RCC 7860 (cell line): ENCODE measurements around the gene FBXL15.

ENCODE experiments used
- DNase-seq: peaks from one replicate; pipeline ENCODE4 v3.0.0-alpha.2; 2015; ENCODE audit warnings: low spot score
- FAIRE-seq: peaks from 2 replicates; lab custom pipeline; 2012; peaks lifted over from hg19 to GRCh38; lab: Jason Lieb, UNC

Gene FBXL15

DNA sequence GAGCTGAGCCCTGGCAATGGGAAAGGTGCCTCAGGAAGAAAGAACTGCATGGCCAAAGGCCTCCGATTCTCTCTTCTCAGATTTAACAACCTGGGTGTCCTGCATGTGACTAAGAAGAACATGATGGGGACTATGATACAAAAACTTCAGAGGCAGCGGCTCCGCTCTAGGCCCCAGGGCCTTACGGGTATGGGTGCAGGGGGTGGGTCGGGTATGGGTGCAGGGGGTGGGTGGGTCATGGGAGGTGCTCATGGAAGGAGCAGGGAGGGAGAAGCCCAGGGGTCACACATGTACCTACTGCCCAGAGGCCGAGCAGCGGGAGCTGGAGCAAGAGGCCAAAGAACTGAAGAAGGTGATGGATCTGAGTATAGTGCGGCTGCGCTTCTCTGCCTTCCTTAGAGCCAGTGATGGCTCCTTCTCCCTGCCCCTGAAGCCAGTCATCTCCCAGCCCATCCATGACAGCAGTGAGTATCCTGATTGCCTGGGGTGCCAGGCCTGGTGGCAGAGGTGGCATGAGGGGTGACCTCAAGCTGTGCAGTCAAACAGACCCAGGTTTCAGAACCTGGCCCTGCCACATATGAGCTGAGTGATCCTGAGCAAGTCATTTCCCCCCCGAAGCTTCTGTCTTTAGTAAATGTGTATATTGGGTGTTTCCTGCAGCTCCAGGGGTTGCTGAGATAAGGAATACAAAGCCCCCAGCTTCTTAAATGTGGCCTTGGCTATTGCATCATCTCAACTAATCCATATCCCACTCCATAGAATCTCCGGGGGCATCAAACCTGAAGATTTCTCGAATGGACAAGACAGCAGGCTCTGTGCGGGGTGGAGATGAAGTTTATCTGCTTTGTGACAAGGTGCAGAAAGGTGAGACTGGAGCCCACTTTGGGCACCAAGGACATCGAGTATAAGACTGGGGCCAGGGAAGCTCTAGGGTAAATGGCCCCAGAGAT lies 23.1 kb upstream of the FBXL15 start:
- DNase-seq, result no peak
- FAIRE-seq, result no peak

DNA sequence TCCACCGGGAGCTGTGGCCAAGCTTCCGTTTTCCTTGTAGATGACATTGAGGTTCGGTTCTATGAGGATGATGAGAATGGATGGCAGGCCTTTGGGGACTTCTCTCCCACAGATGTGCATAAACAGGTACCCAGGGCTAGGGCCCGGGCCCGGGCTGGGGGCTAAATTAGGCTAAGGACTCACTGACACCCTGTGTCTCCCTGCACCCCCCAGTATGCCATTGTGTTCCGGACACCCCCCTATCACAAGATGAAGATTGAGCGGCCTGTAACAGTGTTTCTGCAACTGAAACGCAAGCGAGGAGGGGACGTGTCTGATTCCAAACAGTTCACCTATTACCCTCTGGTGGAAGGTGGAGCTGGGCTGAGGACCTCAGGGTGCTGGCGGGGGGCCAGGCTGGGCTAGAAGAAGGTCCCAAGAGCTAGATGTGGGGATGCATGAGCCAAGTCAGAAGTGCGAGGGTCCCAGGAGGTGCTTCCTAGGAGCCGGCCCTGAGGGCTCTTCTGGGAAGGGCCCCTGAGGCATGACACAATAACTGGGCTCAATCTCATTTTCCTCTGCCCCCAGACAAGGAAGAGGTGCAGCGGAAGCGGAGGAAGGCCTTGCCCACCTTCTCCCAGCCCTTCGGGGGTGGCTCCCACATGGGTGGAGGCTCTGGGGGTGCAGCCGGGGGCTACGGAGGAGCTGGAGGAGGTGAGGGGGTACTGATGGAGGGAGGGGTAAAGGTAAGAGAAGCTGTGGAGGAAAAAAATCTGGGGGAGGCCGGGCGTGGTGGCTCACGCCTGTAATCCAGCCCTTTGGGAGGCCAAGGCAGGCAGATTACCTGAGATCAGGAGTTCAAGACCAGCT lies 22.2 kb upstream of the FBXL15 start:
- DNase-seq (no peak), FAIRE-seq (no peak)

DNA sequence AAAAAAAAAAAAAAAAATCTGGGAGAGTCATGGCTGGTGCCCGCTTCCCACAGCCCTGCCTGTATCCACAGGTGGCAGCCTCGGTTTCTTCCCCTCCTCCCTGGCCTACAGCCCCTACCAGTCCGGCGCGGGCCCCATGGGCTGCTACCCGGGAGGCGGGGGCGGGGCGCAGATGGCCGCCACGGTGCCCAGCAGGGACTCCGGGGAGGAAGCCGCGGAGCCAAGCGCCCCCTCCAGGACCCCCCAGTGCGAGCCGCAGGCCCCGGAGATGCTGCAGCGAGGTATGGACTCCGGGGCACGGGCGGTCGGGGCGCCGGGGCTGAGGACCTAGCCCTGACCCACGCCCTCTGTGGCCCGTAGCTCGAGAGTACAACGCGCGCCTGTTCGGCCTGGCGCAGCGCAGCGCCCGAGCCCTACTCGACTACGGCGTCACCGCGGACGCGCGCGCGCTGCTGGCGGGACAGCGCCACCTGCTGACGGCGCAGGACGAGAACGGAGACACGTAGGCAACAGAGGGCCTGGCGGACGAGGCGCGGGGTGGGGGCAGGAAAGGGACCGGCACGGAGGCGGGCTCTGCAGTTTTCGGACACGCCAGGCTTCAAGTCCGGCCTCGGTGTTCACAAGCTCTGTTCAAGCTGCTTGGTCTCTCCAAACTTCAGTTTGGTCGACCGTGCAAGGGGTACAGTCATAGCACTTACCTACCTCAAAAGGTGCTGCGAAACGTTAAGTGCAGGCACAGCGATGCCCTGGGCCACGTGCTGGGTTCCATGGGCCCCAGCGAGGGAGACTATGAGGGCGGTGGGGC lies 21.2 kb upstream of the FBXL15 start:
- FAIRE-seq (no peak), DNase-seq (peak; percentile 75)

DNA sequence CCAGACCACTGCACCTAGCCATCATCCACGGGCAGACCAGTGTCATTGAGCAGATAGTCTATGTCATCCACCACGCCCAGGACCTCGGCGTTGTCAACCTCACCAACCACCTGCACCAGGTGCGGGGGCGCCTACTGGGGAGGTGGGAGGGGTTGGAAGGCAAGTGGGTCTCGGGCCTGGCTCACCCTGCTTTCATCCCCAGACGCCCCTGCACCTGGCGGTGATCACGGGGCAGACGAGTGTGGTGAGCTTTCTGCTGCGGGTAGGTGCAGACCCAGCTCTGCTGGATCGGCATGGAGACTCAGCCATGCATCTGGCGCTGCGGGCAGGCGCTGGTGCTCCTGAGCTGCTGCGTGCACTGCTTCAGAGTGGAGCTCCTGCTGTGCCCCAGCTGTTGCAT lies 20.6 kb upstream of the FBXL15 start:
- FAIRE-seq (no peak), DNase-seq (no peak)

DNA sequence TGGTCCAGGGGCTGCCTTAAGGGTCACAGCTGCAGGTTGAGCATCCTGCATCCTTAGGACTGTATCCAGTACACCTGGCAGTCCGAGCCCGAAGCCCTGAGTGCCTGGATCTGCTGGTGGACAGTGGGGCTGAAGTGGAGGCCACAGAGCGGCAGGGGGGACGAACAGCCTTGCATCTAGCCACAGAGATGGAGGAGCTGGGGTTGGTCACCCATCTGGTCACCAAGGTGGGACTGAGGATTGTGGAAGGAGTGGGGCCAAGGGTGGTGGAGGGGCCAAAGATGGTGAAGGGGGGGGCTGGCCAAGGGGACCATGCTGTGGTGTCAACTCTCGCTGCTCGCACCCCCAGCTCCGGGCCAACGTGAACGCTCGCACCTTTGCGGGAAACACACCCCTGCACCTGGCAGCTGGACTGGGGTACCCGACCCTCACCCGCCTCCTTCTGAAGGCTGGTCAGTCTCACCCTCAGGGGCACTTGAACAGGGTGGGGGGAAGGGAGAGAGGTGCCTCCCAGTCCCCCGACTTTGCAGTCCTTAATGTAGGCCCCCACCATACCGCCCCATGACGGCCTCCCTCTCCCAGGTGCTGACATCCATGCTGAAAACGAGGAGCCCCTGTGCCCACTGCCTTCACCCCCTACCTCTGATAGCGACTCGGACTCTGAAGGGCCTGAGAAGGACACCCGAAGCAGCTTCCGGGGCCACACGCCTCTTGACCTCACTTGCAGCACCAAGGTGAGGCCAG lies 19.9 kb upstream of the FBXL15 start:
- DNase-seq, result no peak
- no peak for FAIRE-seq

DNA sequence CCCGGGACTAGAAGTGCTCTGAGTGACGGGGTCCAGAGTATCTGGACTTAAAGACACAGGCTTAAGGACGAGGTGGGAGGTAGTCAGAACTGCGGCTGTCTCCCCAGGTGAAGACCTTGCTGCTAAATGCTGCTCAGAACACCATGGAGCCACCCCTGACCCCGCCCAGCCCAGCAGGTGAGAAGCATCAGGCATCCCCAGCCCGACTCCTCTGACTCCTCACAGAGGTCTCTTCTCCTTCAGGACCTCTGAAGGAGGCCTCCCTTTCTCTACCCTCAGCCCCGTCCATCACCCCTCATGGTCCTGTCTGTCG lies 19.3 kb upstream of the FBXL15 start:
- no peak for DNase-seq
- FAIRE-seq, result no peak

DNA sequence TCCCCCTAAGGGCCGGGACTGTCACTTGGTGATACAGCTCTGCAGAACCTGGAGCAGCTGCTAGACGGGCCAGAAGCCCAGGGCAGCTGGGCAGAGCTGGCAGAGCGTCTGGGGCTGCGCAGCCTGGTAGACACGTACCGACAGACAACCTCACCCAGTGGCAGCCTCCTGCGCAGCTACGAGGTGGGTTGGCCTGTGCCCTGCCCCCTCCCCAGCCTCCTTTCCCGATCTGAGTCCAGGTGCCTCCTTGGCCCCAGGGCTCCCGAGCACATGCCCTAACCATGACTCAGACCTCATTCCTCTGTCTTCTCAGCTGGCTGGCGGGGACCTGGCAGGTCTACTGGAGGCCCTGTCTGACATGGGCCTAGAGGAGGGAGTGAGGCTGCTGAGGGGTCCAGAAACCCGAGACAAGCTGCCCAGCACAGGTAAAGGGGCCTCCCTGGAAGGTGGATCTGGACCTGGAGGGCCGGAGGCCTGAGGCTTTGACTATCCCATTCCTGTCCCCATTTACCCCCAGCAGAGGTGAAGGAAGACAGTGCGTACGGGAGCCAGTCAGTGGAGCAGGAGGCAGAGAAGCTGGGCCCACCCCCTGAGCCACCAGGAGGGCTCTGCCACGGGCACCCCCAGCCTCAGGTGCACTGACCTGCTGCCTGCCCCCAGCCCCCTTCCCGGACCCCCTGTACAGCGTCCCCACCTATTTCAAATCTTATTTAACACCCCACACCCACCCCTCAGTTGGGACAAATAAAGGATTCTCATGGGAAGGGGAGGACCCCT lies 18.7 kb upstream of the FBXL15 start:
- FAIRE-seq (no peak), DNase-seq (peak; percentile 64)

DNA sequence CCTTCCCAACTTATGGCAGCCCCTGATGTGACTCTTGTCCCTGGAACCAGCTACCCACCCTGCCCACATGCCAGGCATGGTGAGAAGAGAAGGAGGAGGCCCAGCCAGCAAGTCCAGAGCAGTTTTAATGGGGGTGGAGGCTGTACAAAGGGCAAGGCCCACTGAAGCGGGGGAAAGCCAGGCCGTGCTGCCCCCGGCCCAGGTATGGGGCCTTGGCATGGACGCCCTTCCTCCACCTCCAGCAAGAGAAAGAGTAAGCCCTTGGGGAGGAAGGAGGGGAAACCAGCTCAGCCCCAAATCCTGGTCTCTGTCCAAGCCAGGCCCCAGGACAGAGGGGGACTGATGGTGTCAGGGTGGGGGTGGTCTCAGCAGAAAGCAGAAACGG lies 18.1 kb upstream of the FBXL15 start:
- no peak for FAIRE-seq

DNA sequence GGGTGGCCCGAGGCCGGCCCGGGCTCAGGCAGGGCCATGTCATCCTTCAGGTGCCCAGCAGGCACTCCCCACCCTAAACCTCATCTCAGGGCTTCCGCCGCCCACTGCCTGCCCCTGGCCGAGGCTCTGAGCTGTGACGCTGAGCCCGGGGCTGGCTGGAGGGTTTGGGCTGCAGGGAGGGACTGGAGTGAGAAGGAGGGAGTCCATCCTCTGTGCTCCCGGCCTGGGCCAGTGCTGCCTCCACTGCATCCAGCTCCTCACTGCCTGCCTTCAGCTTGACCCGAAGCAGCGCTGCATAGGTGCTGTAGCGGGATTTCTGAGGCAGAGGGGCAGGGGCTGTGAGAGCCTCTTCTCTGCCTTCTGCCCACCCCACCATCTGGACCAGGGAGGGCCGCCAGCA lies 17.5 kb upstream of the FBXL15 start:
- FAIRE-seq, result no peak
- no peak for DNase-seq

More for the DNA sequence above, 18.1 kb upstream of the FBXL15 start:
- no peak for DNase-seq

DNA sequence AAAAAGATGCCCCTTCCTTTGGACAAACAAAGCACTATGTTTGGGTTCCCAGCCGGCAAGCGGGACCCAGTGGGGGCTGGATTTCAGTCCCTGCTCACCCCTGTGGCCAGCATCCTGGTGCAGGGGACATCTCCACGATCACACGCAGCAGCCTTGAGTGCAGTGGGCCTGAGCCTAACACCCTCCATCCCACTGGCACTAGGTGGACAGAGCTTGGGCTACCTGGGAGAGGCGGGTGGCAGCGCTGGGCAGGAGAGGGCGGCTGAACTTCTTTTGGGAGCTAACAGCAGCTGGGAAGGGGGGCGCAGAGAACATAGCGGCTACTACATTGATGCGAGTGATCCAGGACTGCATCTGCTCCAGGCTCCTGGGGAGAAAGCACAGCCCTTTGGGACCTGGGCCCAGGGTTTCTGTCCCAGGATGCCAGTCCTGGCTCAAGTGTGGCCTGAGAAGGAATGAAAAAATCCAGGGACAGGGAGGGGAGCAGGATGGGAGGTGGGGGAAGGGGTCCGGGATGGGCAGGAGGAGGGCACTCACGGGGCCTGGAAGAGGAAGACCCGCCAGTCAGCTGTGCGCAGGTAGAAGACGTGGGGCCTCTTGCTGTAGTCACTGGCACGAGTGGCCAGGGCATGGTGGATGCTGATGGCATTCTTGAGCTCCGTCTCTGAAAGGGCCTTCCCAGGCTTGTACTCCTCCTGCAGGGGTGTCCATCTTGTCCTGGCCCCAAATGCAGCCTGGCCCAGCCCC lies 16.1 kb upstream of the FBXL15 start:
- DNase-seq (no peak), FAIRE-seq (no peak)

DNA sequence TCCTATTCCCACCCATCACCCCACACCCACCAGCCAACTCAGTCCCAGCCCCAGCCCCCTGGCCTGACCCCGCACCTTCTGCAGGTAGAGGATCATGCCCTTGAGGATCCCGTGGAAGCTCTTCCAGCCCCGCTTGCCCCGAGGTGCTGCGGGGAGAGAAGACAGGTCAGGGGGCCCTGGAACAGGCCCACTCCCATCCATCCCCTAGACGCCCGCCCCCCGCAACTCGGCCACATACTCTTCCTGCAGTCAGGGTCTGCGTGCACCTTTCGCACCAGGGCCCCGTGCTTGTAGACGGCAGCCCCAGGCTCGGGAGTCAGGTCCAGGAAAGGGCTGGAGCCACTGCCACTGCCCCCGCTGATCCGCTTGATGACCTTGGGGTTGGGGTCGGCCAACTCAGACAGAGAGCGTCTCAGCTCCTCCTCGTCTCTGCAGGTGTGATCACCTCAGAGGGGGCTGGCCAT lies 15.5 kb upstream of the FBXL15 start:
- FAIRE-seq (no peak), DNase-seq (no peak)

DNA sequence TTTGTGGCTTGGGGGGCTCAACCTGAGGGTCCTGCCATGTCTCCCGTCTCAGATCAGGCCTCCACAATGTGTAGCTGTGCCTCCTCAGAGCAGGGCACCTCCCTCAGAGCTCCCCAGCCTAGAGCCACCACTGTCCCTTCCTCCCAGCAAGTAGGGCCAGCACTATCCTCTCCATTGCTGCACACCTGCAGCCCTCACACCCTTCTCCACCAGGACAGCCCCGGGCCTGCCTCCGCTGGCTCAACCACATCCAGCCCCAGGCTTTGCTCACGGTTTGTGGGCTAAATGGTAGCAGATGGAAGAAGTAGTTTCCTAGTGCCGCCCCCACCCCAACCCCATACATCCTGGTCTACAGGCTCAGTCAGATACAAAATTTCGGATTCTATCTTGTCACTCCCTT lies 15.0 kb upstream of the FBXL15 start:
- DNase-seq (no peak), FAIRE-seq (no peak)

DNA sequence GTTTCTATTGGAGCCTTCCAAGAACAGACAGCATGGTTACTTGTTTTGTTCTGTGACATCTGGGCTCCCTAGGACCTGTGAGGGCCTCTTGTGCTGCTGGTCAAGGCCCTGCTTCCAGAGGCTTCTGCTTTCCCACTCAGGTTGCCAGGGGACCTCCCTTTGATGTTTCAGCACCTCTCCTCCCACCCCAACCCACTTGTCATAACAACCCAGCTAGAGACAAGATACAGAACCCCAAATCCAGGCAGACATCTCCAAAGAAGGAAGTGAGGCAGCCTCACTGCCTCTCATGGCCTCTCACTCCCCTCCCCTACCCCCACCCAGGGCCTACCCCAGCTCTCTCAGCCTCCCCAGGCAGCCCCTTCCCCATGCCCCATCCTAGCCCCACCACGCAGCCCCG lies 13.8 kb upstream of the FBXL15 start:
- DNase-seq (no peak), FAIRE-seq (no peak)

DNA sequence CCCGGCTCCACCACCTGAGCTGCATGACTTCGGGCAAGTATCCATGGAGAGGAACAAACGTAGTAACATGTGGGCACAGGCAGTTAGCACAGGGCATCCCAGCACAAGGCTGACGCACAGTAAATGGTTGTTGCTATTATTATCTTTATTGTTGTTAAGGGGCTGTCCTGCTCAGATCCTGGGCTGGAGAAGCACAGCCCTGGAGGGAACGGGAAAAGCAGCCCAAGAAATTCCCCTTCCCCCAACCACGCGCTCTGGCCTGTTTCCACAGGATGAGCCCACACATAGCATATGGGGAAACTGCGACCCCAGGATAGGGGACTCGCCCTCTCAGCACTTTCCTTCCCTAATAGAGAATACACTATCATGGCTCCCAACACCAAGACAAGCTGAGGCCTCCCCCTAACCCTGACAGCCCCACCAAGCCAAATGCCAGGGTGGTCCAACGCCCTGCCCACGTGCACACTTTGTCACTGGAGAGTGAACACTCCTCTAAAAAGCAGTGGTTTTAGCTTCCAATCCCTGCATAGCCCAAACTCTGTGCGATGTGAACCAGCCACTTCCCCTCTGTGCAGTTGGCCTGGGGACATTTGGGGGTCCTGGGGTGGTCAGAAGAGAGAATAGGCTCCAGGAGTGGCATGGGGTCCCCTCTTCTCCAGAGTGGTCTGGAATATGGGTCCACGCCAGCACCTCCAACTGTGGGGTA lies 13.1 kb upstream of the FBXL15 start:
- no peak for FAIRE-seq
- no peak for DNase-seq

DNA sequence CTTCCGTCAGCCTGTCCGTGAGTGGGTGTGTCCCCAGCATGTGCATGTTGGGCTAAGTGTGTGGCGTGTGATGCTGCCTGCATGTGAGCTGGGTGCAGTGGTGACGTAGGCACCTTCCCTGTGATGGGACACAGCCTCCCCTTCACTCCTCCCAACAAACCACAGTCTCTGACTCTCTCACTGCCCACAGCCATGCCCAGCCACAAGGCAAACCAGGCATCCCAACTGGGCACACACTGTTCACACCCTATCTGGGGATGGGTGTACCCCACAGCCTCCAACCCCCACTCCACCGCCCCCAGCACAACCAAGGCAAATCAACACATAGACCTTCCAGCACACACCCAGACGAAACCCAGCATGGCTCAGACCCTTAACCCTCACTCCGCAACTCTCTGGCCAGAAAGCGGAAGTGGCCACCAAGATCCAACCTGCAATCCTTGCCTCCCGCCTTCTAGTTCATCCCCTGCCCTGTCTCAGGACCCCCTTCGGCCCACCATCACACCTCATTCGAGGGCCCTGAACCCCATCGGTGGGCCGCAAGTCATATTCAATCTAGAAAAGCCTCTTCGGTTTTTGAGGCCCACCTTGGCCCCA lies 12.4 kb upstream of the FBXL15 start:
- FAIRE-seq, result no peak
- DNase-seq, result no peak

DNA sequence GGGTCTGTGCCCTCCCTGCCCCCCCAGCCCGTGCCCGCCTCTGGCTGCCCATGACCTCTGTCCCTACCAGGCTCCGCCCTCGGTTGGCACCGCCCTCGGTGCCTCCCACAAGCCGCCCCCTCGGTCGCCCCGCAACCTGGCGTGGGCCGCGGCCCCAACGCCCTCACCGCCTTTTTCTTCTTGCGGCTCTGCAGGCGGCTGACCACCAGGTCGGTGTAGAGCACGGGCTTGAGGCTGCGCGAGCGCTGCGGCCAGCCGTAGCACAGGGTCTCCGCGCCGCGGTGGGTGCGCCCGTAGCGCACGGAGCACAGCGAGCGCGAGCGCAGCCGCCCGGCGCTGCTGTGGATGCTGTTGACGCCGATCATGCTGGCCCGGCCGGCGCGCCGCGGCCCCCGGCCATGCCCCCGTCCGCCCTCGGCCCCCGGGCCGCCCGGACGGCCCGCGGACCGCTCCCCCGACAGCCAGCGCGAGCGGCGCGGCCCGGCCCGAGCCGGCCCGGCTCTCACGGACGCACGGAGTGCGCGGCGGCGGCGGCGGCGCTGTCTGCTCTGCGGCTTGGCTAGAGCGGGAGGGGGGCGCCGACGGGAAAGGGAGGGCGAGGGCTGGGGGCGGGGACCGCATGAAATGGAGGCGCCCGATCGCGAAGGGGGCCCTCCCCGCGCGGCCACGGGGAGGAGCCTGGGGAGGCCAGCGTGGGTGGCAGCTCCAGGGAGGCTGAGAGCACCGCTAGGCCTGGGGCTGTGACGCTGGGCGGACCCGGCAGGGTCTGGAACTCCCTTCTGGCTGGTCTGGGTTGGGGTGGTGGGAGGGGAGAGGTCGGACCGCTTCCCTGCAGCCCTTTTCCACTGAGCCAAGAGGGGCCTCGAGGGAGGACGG lies 11.7 kb upstream of the FBXL15 start:
- FAIRE-seq, result no peak
- DNase-seq, result no peak
